Thymus (tissue), 11 donors: Measurements from ENCODE around the gene ETF1. TPM values are rescaled to one million over a fixed set of nuclear protein-coding genes. Genes with fewer than 3 reads are reported as not detected.

Experiments
- DNase-seq, 9 donors: peaks; one replicate each; pipeline ENCODE4 v3.0.0-alpha.2; 2013; ENCODE audit warnings: low spot score in 9 of 9, low read depth in 6 of 9, missing footprints in 1 of 9
- H3K27ac ChIP-seq, 2 donors: one replicate each; pipeline ENCODE4 v1.5.1; 2013; ENCODE audit warnings: control low read depth in 1 of 2, low read depth in 1 of 2, low read length in 1 of 2, mild to moderate bottlenecking in 1 of 2, moderate library complexity in 1 of 2
- H3K27me3 ChIP-seq, 2 donors: one replicate each; pipeline ENCODE4 v1.5.1; 2013; ENCODE audit warnings: low read length in 1 of 2; ENCODE audit not compliant: control insufficient read depth in 2 of 2, insufficient read depth in 1 of 2
- H3K36me3 ChIP-seq, 2 donors: one replicate each; pipeline ENCODE4 v1.5.1; 2013; ENCODE audit warnings: low read length in 1 of 2, mild to moderate bottlenecking in 1 of 2, moderate library complexity in 1 of 2; ENCODE audit not compliant: control insufficient read depth in 2 of 2, insufficient read depth in 2 of 2
- H3K4me1 ChIP-seq, 2 donors: one replicate each; pipeline ENCODE4 v1.5.1; 2013; ENCODE audit warnings: low read length in 2 of 2; ENCODE audit not compliant: control insufficient read depth in 2 of 2, insufficient read depth in 2 of 2
- H3K4me3 ChIP-seq, 2 donors: one replicate each; pipeline ENCODE4 v1.5.1; 2013; ENCODE audit warnings: low read length in 2 of 2, control low read depth in 1 of 2, mild to moderate bottlenecking in 1 of 2
- H3K9me3 ChIP-seq, 2 donors: one replicate each; pipeline ENCODE4 v1.5.1; 2013; ENCODE audit warnings: low read length in 1 of 2, mild to moderate bottlenecking in 1 of 2; ENCODE audit not compliant: control insufficient read depth in 2 of 2, insufficient read depth in 1 of 2
- WGBS: extraction: QIAGEN DNeasy Blood & Tissue Kit; methylation state at CpG from one replicate; pipeline ENCODE4 v1.1.7; 2013; 5-methylcytosine and 5-hydroxymethylcytosine counted together
- polyA plus RNA-seq: library from polyadenylated mRNA; stranded (reverse); fragments of 200-250 nt; gene quantifications from one replicate; pipeline ENCODE4 v1.2.3, GENCODE V29; 2013
- total RNA-seq: library from RNA; stranded (reverse); fragments of 120-200 nt; gene quantifications from one replicate; pipeline ENCODE4 v1.2.4, GENCODE V29; 2013
- donor health status: healthy.

The ETF1 gene
- total and polyA plus RNA-seq, 2 donors = 54.8 to 56.8 TPM

- peaks cover 0 to 27% of the 10 kb centered on the region in 2 donors for H3K27me3 ChIP-seq
- WGBS = 98% methylated on average over 3 of the region's 3 CpGs
- no peak overlapping the region for H3K27ac ChIP-seq
- peaks cover 11 to 12% of the 10 kb centered on the region in 2 donors for H3K36me3 ChIP-seq
- no peak overlapping the region for H3K4me3 ChIP-seq
- H3K4me1 ChIP-seq = peaks cover 11 to 26% of the 10 kb centered on the region in 2 donors
- no peak for DNase-seq
- no peaks in the 10 kb centered on the region for H3K9me3 ChIP-seq
These were observed 72.5 kb downstream of the ETF1 start for GRCh38 chr5:138470322-138471051.

DNA sequence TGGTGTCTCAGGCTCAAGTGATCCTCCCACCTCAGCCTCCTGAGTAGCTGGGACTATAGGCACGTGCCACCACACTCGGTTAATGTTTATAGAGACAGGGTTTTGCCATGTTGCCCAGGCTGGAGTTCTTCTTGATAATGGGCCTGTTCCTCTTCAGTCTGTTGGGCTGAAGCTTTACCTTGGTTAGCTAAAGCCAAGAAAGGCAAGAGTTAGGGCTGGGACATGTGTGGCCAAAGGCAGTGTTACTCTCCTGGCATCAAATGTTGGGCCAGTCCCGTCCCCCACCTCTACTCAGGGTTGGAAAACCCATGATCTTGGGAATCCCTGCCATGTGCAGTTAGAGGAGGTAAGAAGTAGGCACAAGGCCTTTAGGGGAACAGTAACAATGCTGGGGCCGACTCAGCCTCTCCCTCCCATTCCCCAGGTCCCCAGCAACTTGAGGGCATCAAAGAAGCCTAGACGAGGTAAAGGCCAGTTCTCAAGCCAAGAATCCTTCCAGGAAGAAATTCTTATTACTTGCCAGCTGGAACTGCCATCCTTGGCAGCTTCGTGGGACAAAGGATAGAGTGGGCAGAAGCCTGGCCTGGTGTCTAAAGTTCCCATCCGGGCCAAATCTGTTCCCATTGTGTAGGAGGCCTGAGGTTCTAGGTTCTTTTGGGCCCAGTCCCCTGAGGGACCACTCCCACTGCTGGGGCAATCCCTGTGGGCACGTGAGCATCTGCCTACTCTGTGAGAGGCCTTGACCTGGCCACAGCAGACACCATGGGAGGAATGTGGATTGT, 73.3 kb downstream of the ETF1 start:
- peaks cover 11 to 12% of the 10 kb centered on the region in 2 donors for H3K36me3 ChIP-seq
- peaks cover 11 to 27% of the 10 kb centered on the region in 2 donors for H3K4me1 ChIP-seq
- DNase-seq = no peak
- no peak overlapping the region for H3K4me3 ChIP-seq
- H3K27ac ChIP-seq = no peak overlapping the region
- 92% methylated on average over 8 of the region's 8 CpGs for WGBS
- no peaks in the 10 kb centered on the region for H3K9me3 ChIP-seq
- peaks cover 0 to 28% of the 10 kb centered on the region in 2 donors for H3K27me3 ChIP-seq

DNA sequence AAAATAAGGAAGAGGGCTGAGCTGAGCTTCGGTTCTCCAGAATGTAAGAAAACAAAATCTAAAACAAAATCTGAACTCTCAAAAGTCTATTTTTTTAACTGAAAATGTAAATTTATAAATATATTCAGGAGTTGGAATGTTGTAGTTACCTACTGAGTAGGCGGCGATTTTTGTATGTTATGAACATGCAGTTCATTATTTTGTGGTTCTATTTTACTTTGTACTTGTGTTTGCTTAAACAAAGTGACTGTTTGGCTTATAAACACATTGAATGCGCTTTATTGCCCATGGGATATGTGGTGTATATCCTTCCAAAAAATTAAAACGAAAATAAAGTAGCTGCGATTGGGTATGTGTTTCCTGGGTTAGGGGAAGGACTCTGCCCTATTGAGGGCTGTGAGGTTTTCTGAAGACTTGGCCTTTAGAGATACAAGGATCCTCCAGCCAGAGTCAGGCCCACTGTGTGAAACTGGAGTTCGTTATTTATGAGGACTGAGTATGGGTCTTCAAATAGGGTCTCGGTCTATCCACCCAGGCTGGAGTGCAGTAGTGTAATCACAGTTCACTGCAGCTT, 74.0 kb downstream of the ETF1 start:
- Histone ChIP-seq H3K9me3 (no peaks in the 10 kb centered on the region), H3K27ac (no peak overlapping the region), H3K4me3 (no peak overlapping the region), H3K4me1 (peaks cover 11 to 32% of the 10 kb centered on the region in 2 donors), H3K36me3 (peaks cover 11 to 12% of the 10 kb centered on the region in 2 donors), H3K27me3 (peaks cover 0 to 28% of the 10 kb centered on the region in 2 donors)
- 96% methylated on average over 8 of the region's 8 CpGs for WGBS
- no peak for DNase-seq

- Histone ChIP-seq H3K27me3 (peaks cover 0 to 28% of the 10 kb centered on the region in 2 donors), H3K9me3 (no peaks in the 10 kb centered on the region), H3K4me1 (peaks cover 14 to 37% of the 10 kb centered on the region in 2 donors), H3K4me3 (peak overlapping the region; percentile 11 to 79), H3K27ac (no peak overlapping the region), H3K36me3 (peaks cover 11 to 12% of the 10 kb centered on the region in 2 donors)
- DNase-seq = no peak
- 91% methylated on average over 7 of the region's 7 CpGs for WGBS
These were observed 74.7 kb downstream of the ETF1 start for GRCh38 chr5:138468133-138468965.

DNA sequence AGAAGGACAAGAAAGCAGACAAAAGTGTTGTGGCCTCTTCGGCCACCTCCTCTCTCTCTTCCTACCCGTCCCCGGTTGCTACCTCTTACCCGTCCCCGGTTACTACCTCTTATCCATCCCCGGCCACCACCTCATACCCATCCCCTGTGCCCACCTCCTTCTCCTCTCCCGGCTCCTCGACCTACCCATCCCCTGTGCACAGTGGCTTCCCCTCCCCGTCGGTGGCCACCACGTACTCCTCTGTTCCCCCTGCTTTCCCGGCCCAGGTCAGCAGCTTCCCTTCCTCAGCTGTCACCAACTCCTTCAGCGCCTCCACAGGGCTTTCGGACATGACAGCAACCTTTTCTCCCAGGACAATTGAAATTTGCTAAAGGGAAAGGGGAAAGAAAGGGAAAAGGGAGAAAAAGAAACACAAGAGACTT, 75.3 kb downstream of the ETF1 start:
- DNase-seq = no peak
- Histone ChIP-seq H3K27ac (no peak overlapping the region), H3K4me3 (peak overlapping the region; percentile 11 to 79), H3K4me1 (peaks cover 15 to 41% of the 10 kb centered on the region in 2 donors), H3K27me3 (peaks cover 0 to 28% of the 10 kb centered on the region in 2 donors), H3K36me3 (peaks cover 11 to 12% of the 10 kb centered on the region in 2 donors), H3K9me3 (no peaks in the 10 kb centered on the region)
- 96% methylated on average over 14 of the region's 14 CpGs for WGBS

DNA sequence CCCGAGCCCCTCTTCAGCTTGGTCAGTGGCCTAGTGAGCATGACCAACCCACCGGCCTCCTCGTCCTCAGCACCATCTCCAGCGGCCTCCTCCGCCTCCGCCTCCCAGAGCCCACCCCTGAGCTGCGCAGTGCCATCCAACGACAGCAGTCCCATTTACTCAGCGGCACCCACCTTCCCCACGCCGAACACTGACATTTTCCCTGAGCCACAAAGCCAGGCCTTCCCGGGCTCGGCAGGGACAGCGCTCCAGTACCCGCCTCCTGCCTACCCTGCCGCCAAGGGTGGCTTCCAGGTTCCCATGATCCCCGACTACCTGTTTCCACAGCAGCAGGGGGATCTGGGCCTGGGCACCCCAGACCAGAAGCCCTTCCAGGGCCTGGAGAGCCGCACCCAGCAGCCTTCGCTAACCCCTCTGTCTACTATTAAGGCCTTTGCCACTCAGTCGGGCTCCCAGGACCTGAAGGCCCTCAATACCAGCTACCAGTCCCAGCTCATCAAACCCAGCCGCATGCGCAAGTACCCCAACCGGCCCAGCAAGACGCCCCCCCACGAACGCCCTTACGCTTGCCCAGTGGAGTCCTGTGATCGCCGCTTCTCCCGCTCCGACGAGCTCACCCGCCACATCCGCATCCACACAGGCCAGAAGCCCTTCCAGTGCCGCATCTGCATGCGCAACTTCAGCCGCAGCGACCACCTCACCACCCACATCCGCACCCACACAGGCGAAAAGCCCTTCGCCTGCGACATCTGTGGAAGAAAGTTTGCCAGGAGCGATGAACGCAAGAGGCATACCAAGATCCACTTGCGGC, 75.9 kb downstream of the ETF1 start:
- 97% methylated on average over 45 of the region's 45 CpGs for WGBS
- Histone ChIP-seq H3K9me3 (no peaks in the 10 kb centered on the region), H3K36me3 (peaks cover 11 to 12% of the 10 kb centered on the region in 2 donors), H3K27ac (no peak overlapping the region), H3K4me1 (peaks cover 15 to 41% of the 10 kb centered on the region in 2 donors), H3K27me3 (peaks cover 0 to 25% of the 10 kb centered on the region in 2 donors), H3K4me3 (peak overlapping the region; percentile 62 to 79)
- DNase-seq = no peak

GRCh38 chr5:138466125-138466899, 76.7 kb downstream of the ETF1 start:
- DNase-seq = no peak
- peaks cover 11 to 12% of the 10 kb centered on the region in 2 donors for H3K36me3 ChIP-seq
- no peaks in the 10 kb centered on the region for H3K9me3 ChIP-seq
- peaks cover 15 to 41% of the 10 kb centered on the region in 2 donors for H3K4me1 ChIP-seq
- no peak overlapping the region for H3K27ac ChIP-seq
- peaks cover 0 to 25% of the 10 kb centered on the region in 2 donors for H3K27me3 ChIP-seq
- WGBS = 31% methylated on average over 39 of the region's 39 CpGs
- H3K4me3 ChIP-seq = peak overlapping the region; percentile 62 to 79
